ENCODE measurements around the gene FAF1. TPM values are rescaled to one million over a fixed set of nuclear protein-coding genes. Genes with fewer than 3 reads are reported as not detected.

FAF1 gene
- total RNA-seq, 1 donor from 2014 or later, result 82.6 TPM

- DNase-seq, result no peak
Measured at GRCh38 chr1:50425376-50426107, 534.5 kb downstream of the FAF1 start.

DNA sequence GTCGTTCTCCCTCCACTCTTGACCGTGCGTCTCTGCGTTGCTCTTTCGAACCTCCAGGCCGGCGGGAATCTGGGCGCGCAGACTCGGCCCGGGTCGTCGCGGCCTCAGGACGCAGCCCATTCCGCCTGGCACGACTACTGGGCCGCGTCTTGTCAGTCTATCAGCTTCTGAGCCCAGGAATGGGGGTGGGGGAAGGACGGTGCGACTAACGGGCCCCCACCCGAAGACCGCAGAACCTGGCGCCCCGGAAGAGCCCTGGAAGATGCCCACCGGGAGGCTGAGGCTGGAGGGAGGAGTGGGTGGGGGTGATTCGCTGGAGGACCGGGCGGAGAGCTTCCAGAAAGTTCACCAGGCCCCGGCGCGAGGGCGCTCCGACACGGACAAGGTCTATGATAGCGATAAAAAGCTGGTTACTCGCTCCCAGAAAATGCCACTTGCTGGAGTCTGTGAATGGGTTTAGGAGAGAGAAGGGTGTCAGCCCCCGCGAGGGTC is 535.1 kb downstream of the FAF1 start:
- no peak for DNase-seq

- DNase-seq, result no peak
Measured at GRCh38 chr1:50424045-50424883, 535.8 kb downstream of the FAF1 start.

DNA sequence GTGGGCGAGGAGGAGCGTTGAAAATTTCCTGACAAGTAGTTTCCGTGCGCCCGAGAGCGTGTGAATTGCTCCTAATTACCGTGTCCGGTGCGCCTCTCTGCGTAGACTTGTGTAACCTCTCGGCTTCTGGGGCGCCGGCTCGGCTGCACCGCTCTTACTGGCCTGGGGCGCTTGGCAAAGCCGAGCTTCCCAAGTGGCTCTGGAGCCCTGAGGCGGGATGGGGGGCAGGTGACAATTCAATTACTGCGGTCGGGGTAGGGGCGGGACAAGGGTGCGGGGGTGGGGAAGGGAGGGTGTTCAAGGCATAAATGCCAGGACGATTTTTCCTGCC is 536.4 kb downstream of the FAF1 start:
- no peak for DNase-seq

DNA sequence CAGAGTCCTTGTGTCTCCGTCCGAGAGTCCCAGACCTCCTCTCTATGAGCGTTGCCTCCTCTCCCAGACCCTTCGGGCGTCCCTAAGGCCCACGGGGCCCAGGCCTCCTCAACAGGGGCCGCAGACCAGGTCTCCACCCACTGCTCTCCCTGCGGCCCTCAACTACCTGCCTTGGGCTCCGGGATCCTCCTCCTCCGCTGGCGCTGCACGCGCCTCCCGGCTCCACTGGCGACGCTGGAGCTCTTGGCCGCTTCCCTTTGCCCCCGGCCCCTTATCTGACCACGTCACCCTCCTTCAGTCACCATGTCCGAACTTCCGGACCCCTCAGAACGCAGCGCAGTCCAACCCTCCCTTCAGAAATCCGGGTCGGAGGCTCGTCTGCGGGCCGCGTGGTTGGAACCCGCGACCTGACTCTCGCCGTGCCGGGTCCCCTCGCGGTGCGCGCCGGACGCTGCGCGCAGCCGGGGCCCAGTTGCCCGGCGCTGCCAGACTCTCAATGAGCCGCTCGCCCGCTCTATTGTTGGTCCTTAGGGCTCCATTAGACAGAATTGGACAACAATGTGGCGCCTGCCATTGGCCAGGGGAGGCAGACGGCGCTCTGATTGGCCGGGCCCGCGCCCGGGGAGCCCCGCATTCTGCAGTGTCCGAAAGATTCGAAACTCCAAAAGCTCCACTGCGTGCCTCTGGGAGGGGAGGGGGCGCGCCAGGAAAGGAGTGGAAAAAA is 537.0 kb downstream of the FAF1 start, which contains the start of gene DMRTA2:
DMRTA2 (minus strand) TSS at position 498 of the 724 bp plus-strand sequence. CDS start 1,907 bp downstream, outside the sequence.
- no peak for DNase-seq

GRCh38 chr1:50422675-50422945 is 537.5 kb downstream of the FAF1 start:
- no peak for DNase-seq

- DNase-seq, result no peak
Measured at GRCh38 chr1:50421768-50422674, 538.0 kb downstream of the FAF1 start.

DNA sequence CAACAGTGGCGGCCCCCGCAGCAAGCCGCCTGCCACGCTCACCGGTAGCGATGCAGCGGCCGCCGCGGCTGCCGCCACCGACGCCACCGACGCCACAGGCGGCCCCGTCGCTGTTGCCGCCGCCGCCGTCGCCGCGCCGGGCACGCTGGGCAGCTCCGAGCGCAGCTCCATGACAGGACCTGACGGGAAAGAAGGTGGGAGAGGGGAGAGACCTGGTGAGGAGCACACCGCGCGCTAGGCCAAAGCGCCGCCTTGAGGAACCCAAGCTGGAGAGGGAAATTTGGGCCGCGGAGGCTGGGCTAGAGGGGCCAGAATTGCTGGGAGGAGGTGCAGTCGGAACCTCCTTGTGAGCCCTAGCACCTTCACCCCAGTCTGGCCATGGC is 538.7 kb downstream of the FAF1 start:
- no peak for DNase-seq

DNA sequence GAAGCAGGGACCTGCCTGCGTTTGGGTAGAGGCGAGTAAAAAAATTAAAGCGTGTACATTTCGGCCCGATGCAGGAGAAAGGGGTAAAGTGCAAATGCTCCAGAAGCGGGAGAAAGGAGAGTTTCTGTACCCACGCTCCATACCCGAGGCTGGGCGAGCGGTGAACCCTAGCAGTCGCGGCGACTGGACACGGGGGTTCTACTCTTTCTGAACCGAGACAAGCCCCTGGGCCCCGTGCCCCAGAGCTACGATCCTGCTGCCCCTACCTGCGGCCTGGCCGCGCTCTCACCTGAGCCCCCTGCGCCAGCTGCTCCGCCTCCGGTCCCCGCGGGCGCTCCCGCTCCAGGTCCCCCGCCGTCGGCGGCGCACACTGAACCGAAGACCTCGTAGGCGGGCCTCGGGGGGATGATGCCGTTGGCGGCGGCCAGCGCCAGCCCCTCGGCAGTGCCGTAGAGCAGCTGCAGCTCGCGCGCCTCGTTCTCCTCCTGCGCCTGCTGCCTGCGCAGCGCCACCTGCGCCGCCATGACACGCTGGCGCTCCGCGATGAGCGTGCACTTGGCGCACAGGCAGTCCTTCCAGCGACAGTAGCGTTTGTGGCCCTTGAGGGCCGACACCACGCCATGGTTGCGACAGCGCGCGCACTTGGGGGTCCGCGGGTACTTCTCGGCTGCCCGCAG is 539.2 kb downstream of the FAF1 start:
- DNase-seq, result no peak

DNA sequence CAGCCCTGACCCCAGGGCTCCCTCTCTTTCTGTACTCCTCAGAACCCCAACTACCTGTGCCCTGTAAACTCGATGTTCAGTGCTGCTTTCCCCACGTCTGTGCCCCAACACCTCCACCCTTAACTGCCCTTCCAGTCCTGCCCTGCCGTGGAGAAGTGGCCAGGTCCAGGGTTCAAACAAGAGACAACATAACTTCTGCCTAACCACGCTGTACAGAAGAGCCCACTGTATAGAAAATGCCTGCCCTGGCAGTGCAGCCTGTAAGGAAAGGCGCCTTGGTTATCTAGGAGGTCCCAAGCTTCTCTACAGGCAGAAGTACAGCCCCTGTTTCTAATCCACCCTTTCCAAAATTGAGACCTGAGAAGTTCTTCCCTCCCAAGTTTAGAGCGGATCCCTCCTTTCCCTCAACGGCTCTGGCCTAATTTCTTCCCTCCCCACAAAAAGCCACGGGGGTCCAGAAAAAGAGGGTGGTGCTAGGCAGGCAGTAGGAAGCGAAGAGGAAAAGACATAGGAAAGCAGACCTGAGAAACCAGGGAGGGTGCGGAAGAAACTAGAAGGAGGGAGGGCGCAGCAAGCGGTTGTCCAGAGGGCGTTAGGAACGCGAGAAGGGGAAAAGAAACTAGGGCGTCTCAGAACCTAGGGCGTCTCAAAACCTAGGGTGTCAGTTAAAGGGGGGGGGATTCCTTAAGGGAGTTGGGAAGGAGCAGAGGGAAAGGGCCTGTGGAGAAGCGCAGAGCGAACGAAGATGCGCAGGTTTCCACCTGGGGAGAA is 540.0 kb downstream of the FAF1 start:
- no peak for DNase-seq

DNA sequence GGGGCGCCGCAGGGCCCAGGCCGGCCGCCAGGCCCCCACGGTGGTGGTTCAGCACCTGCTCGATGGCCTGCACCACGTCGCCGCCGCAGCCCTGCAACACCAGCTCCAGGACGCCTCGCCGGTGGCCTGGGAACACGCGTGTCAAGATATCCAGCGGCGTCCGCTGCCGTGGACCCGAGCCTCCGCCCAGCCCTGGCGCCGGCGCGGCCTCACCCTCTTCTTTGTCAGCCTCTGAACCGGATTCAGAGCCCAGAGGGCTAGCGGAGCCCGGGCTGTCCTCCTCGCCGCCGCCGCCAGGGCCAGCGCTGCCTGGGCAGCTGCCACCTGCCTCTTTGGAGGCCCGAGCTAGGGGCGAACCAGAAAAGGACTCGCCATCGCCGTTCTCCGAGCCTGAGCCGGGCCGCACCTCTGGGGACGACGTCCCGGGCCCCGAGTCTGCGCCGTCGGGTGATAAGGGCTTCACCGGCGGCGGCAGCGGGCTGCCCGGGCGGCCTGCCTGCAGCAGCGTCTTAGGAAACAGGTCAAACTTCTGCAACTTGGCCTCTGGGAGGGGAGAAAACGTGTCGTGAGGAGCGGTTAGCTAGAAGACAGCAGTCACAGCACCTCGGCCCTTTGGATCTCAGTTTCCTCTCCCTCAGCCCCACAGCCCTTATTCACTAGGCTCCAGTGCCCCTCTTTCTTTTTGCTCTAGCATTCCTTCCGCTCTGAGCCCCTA is 540.7 kb downstream of the FAF1 start:
- no peak for DNase-seq

GRCh38 chr1:50418600-50419109 is 541.4 kb downstream of the FAF1 start:
- no peak for DNase-seq

DNA sequence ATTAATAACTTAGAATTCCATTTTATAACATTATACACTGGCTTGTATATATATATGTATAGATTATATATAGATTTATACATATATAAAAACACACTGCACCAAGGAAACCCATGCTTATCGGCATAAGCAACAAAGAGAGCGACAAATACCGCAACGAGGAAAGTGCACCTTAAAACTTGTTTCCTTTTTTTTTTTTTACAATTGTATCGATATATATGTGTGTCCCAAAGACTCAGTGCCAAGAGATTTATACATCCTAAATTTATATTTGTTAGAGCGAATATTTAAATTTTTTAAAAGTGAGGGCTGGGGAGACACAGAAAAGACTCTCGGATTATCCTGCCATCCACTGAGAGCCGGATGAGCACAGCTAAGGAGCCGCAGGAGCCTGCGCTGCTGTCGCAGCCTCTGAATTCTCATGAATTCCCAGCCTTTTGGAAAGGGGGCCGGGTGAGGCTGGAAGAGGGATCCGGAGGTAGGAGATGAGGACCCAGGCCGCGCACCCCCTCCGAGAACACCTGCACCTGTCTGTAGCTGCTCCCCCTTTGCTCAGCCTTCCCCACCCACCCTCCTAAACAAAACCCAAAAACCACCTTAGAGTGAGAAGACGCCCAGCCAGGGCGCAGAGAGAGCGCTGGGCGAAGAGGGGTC is 542.0 kb downstream of the FAF1 start:
- no peak for DNase-seq

- DNase-seq, result no peak
Measured at GRCh38 chr1:50417507-50417906, 542.6 kb downstream of the FAF1 start.

DNA sequence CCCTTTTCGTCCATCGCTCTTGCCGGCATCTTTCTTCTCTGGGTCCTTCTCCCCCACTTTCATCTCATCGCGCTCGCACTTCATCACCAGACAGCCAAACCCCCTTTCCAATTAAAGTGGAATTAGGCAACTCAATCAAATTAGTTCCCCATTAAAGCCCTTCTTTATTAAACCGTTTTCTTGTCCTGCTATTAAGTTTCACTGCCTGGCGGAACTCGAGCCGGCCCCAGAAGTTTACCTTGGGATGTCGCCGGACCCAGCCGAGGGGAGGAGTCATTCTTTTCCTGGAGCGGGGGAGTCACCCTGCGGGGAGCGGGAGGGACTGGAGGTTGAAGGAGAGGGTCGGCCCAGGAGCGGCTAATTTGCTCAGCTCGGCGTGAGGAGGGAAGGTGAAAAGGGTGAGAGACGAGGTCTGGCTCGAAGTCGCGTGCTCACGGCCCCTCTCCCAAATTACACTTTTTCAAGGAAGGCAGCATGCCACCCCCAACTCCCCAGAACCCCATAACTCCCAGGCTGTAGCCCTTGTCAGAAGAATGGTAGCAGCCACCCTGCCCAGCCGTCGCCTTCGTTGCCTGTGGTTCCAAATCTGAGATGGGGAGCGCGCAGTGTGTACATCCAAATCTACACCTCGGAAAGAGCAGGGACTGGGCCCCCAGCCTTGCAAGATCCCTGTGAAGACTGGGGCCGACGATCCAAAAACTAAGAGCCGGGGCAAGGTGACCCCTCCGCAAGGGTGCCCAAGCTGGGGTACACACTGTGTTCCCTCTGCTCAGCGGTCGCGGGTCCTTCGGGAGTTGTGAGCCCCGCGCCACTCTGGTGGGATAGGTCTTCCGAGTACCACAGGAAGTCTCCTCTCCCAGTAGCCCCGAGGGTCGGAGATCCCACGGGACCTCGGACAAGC is 543.3 kb downstream of the FAF1 start:
- no peak for DNase-seq

- DNase-seq, result no peak
Measured at GRCh38 chr1:50416150-50416527, 543.9 kb downstream of the FAF1 start.

DNA sequence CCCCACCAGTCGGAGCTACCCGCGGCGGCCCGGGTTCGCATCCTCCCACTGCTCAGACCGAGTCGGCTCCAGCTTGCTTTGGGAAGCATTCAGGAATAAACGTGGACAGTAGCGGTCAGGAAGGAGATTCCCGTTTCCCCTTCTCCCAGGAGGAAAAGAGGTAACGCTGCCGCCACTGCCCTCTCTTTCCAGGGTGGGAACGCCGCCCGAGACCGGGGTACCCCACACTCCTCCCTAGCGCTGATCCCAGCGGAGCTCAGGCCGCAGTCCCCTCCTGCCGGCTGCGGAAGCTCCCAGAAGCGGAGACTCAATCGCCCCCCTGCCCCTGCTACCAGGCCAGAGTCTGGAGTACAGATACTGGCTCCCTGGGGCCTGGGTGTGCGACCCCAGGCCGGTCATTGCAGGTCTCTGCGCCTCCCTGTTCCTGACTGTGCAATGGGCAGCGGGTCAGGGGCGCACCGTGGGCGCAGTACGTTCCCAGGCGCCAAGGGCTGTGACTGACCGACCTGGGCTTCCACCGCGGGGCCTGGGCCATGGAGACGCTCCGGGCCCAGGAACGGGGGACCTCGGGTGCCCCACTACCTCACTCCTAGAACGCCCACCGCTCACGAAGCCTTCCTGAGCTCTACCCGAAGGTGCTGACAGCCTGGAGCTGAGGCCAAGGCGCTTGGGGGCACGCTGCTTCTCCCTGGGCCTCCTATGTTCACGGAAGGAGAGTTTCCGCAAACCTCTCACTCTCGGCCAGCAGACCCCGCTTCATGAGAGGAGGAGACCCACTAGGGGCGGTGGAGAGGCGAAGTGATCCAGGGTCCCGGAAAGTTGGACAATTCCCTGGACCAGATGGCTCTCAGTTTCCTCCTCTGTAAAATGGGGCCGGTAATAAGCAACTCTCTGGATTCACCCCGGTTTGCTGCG is 544.6 kb downstream of the FAF1 start:
- no peak for DNase-seq
